Measurements from ENCODE around the gene TATDN3. TPM values are rescaled to one million over a fixed set of nuclear protein-coding genes. Genes with fewer than 3 reads are reported as not detected.
"Not testable (repeated sequence)": the region's sequence is repeated elsewhere in the genome, so short reads cannot be mapped to it uniquely, and the experiment has no call there.

Gene TATDN3
- total RNA-seq, 2 experiments from 2014 or later = 15.1 to 16.5 TPM

DNA sequence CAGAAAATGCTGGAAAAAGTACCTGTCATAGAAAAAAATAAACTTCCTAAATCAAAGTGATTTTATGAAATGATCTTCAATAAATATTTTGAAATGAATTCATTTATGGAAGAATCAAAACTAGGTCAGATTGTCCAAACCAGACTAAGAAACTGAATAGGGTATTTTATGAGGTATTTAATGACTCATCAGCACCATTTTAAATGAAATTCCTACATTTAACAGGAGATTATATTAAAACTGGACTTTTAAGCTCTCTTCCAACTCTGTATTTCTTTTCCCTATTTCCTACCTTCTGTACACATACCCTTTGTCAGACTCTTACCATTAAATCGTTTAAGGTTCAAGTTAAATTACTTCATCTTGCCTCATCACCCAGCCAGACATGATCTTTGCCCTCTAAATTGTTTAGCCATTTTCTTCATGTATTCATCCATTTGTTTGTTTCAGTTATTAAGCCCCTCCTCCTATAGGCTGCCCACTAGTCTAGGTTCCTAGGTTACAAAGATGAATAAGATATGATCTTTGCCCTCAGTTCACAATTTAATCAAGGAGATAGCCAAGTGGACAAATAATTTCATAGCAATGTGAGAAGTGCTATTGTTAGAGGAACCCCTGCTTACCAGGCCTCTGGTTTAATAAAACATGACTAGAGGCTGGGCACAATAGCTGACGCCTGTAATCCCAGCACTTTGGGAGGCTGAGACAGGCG lies 25.0 kb downstream of the TATDN3 start:
- POLR2A ChIA-PET = no interaction called here

DNA sequence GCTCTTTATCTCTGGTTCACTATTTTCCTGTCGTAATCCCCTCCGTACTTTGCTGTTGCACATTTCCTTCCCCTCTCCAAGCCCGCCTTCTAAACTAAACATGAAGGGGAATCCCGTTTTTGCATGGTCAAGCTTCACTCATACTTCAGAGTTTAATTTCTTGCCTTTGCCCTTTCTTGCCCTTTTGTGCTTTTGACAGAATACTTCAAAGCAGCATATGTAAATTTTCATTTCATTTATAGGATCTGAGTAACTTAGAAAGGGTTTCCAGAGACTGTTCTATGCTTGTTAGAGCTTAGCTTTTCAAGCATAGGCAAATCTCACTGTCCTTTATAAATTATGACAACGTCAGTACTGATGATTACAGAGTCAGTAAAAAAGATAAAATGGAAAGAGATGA lies 28.0 kb downstream of the TATDN3 start:
- CTCF ChIA-PET = no interaction called here
- POLR2A ChIA-PET = no interaction called here

More for the DNA sequence above, 25.0 kb downstream of the TATDN3 start:
- CTCF ChIA-PET = interaction anchor here (0.9 kb wide), 1 partner anchor 45 kb away, joined by 4 read pairs; no protein-coding TSS in a partner anchor

DNA sequence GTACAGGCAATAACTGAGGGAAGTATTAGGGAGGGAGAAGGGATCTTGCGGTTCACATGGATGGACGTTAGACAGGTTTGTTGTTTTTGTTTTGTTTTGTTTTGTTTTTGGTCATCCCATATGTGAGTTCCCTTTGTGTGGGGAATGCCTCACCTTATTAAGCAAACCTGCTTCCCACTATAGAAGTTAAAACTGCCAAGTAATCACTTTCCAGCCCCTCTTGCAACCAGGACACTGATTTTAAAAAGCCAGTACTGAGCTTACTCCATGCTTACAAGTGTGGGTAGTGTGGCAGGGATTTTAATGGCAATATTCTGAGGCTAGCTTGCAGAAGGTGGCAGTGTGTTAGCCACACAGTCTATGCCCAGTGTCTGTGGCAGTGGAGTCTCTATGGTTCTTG lies 29.3 kb downstream of the TATDN3 start:
- ChIA-PET POLR2A (no interaction called here), CTCF (no interaction called here)

DNA sequence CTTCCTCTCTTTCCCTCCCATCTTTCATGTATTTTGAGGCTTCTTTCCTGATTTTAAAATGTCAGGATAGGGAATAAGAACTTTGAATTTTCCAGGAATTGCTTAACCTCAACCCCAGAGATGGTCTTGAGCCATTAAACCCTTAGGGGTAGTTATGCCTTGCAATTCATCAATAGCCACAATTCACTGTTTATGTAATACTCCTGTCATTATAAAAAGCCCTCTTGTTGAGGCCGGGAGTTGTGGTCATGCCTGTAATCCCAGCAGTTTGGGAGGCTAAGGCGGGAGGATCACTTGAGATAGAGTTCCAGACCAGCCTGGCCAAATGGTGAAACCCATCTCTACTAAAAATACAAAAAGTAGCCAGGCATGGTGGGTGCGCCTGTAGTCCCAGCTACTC lies 31.3 kb downstream of the TATDN3 start:
- ChIA-PET POLR2A (no interaction called here), CTCF (no interaction called here)

DNA sequence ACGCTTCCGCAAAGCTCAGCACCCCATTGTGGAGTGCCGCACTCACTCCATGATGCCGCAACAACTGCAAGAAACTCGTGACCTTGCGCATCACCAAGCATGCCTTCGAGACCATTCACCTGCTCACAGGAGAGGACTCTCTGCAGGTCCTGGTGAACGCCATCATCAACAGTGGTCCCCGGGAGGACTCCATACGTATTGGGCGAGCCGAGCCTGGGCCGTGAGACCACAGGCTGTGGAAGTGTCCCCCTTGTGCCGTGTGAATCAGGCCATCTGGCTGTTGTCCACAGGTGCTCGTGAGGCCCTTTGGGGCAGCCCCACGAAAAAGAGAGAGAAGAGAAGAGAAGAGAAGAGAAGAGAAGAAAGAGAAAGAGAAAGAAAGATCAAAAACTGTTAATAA lies 32.5 kb downstream of the TATDN3 start:
- POLR2A ChIA-PET = no interaction called here
- CTCF ChIA-PET = no interaction called here

DNA sequence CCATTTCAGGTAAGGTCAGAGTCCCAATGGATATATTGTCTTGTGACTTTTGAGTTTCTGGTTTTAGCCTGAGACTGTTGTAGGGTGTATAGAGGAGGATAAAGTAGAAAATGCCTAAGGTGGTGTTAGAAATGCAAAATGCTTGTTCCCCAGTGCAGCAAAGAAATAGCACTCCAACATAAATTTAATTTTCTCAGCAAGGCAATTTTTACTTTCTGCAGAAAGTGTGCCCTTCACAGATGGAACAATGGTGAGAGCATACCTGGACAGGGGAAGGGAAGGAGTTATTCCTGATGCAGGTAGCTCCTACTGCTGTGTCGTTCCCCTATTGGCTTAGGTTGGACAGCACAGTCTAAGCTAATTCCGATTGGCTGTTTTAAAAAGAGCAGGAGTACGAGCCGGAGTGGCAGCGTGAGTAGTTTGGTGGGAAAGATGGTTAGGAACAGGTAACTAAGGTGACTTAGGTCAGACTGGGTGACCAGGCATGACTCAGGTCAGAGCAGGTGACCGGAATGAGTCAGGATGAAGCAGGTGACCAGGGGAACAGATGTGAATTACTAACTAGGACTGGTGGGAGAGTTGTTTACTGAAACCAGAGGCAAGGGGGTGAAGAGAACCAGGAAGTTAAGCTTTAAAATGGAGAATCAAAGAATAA lies 34.2 kb downstream of the TATDN3 start:
- ChIA-PET POLR2A (no interaction called here), CTCF (no interaction called here)

DNA sequence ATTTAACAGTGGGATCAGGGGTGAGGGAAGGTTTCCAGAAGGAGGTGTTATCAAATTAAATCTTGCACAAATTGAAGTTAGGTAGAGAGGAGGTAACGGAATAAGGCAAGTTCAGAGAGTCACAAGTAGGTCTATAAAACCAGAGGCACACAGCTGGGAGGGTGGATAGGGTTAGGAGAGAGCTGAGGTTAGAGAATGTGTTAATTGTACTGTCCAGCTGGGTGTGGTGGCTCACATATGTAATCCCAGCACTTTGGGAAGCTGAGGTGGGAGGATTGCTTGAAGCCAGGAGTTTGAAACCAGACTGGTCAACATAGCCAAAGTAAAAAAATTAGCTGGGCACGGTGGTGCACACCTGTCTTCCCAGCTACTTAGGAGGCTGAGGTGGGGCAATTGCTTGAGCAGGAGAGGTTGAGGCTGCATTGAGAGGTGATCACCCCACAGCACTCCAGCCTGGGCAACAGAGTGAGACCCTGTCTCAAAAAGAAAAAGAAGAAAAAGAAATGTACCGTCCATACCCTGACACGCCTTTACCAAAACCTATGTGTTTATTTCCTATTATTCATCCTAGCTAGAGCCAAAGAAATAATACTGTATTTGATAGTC lies 35.6 kb downstream of the TATDN3 start:
- ChIA-PET CTCF (interaction anchor here (0.9 kb wide), 1 partner anchor 59 kb away, joined by 3 read pairs; no protein-coding TSS in a partner anchor), POLR2A (interaction anchor here (0.5 kb wide), 1 partner anchor 14 kb away, joined by 5 read pairs; no protein-coding TSS in a partner anchor)

DNA sequence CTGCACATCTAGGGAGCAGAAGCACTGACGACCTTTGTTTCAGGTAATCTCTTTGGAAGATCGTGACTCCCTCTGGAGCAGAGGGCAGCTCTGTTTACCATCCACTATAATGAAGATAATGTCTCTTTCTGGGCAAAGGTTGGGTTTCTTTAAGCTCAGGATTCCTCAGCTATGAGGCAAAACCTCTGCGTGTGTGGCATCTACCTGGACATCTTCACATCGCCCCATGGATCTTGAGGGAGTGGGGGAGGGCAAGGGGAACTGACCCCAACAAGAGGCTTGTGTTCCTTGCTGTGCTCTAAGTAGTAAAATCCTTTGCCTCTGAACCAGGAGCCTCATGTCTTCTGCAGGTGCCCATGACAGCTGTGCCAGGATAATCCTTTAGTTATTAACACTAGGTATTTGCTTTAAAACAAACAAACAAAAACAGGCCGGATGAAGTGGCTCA lies 36.2 kb downstream of the TATDN3 start:
- ChIA-PET CTCF (interaction anchor here (0.9 kb wide), 1 partner anchor 58 kb away, joined by 3 read pairs; no protein-coding TSS in a partner anchor), POLR2A (interaction anchor here (0.5 kb wide), 1 partner anchor 13 kb away, joined by 5 read pairs; no protein-coding TSS in a partner anchor)

DNA sequence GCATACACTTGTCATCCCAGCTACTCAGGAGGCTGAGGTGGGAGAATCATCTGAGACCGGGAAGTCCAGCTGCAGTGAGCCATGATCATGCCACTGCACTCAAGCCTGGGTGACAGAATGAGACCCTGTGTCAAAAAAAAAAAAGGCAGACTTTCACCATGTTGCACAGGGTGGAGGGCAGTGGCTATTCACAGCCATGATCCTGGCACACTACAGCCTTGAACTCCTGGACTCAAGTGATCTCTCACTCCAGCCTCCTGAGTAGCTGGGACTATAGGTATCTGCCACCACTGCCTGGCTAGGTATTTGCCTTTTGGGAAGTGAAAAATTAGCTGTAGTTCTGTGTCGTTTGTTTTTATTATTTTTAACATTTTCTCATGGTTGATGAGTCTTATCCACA lies 36.7 kb downstream of the TATDN3 start:
- ChIA-PET CTCF (no interaction called here), POLR2A (no interaction called here)

DNA sequence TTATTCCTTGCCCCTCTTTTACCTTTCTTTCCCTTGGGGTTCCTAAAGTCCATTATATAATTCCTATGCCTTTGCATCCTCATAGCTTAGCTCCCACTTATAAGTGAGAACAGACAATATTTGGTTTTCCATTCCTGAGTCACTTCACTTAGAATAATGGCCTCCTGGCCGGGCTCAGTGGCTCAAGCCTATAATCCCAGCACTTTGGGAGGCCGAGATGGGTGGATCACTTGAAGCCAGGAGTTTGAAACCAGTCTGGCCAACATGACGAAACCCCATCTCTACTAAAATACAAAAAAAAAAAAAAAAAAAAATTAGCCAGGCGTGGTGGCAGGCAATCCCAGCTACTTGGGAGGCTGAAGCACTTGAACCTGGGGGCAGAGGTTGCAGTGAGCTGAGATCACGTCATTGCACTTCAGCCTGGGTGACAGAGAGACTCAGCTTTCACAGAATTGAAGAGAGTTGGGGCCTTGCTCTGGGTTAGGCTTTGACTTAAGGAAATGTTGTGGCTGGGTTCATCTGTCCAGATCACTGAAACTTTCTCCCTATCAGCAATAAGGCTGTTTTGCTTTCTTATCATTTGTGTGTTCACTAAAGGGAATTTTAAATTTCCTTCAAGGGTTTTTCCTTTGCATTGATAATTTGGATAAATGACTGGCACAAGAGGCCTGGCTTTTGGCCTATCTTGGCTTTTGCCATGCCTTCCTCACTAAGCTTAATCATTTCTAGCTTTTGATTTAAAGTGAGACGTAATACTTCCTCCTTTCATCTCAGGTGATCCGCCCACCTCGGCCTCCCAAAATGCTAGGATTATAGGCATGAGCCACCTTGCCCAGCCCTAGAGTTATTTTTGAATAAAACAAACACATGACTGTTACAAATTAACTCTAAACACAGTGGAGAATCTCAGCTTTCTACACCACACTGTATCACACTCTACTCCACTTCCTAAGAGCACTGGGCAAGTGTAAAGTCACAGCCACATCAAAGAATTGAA lies 41.8 kb downstream of the TATDN3 start:
- POLR2A ChIA-PET, CTCF ChIA-PET: not testable (repeated sequence)

DNA sequence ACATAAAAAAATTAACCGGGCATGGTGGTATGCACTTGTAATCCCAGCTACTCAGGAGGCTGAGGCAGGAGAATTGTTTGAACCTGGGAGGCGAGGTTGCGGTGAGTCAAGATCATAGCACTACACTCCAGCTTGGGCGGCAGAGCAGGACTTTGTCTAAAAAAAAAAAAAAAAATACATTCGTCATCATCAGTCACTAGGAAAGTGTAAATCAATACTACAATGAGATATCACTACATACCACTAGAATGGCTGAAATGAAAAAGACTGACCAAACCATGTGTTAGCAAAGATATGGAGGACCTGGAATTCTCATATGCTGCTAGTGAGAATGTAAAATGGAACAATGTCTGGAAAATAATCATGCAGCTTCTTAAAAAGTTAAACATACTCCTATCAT lies 46.5 kb downstream of the TATDN3 start:
- POLR2A ChIA-PET = no interaction called here
- CTCF ChIA-PET = no interaction called here

DNA sequence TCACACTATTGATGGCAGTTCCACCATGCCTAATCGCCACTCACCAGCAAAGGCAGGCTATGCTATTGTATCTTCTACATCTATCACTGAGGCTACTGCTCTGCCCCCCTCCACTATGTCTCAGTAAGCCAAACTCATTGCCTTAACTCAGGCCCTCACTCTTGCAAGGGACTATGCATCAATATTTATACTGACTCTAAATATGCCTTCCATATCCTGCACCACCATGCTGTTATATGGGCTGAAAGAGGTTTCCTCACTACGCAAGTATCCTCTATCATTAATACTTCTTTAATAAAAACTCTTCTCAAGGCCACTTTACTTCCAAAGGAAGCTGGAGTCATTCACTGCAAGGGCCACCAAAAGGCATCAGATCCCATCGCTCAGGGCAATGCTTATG lies 52.8 kb downstream of the TATDN3 start:
- POLR2A ChIA-PET, CTCF ChIA-PET: not testable (repeated sequence)

DNA sequence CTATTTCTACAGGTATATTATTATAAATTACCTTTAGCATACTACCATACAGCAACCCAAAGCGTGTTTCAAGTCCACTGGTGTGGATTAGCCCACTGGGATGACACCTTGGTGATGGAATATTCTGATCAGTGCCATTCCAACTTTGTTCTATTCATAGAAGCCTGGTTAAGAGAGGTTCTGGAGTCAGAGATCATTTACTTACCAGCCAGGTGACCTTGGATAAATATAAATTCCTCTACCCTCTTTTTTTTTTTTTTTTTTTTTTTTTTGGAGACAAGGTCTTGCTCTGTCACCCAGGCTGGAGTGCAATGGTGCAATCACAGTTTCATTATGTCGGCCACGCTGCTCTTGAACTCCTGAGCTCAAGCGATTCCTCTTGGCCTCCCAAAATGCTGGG lies 55.9 kb downstream of the TATDN3 start, which contains the start of gene SPATA45:
SPATA45 (minus strand) TSS at position 101 of the 400 bp plus-strand sequence. CDS start 11,500 bp downstream, outside the sequence.
- POLR2A ChIA-PET = no interaction called here
- CTCF ChIA-PET = no interaction called here

DNA sequence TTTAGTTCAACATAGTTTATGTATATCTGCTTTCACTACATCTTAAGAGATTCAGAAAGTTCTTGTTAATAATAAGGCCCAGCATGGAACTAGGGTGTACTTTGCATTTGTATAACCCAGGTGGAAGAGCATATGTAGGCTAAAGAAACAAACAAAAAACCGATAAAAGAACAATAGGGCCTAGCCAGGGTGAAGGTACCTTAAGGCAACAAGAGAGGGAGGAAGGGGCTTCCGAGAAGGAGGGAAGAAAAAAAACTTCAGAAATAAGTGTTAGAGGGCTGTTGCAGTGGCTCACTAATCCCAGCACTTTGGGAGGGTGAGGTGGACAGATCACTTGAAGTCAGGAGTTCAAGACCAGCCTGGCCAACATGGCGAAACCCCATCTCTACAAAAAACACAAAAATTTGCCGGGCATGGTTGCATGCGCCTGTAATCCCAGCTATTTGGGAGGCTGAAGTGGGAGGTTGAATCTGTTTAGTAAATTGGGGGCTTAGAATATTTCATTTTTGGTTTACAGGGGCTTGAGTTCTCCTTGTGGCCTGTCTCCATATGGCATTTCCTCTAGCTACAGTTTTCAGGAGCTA lies 60.5 kb downstream of the TATDN3 start:
- POLR2A ChIA-PET = no interaction called here
- CTCF ChIA-PET = no interaction called here

DNA sequence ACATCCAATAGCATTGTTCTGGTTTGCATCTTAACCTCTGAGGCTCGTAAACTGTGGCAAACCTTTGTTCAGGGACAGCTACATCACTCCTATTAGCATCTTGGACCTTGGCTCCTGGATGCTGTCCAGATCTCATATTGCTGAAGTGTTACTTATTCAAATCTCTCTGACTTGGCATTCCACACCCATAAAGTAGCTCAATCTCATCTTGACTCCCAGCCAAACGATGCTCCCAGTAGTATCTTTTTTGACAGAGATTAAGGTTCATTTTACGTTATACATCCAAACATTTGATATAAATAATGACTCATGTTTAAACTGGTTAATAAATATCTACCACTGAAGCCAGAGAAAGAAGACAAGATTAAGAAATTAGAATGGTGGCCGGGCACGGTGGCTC lies 62.0 kb downstream of the TATDN3 start:
- POLR2A ChIA-PET = no interaction called here

DNA sequence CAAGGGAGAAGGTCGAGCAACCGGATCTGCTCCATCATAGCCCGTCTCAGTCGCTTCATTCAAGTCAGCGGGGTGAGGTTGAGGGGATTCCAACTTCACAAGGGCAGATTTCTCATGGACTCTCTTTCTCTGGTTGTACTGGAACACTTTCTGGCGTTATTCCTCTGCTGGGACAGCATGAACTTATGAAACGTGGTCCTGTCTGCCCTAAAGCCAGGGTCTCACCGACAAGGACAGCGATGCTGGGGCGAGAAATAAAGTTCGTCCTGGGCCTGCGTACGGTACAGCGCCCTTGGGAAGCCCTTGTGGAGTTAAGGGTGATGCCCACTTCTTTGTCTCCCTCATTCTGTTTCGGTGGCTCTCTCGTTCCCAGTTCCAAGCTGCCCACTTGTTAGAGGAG lies 65.1 kb downstream of the TATDN3 start:
- ChIA-PET CTCF (interaction anchor here (0.9 kb wide), 1 partner anchor 380 kb away, joined by 3 read pairs; no protein-coding TSS in a partner anchor), POLR2A (interaction anchor here (0.5 to 0.7 kb wide), 3 partner anchors 126 to 1277 kb away, joined by 3 to 6 read pairs (median 5); no protein-coding TSS in a partner anchor)

More for the DNA sequence above, 62.0 kb downstream of the TATDN3 start:
- CTCF ChIA-PET = no interaction called here

DNA sequence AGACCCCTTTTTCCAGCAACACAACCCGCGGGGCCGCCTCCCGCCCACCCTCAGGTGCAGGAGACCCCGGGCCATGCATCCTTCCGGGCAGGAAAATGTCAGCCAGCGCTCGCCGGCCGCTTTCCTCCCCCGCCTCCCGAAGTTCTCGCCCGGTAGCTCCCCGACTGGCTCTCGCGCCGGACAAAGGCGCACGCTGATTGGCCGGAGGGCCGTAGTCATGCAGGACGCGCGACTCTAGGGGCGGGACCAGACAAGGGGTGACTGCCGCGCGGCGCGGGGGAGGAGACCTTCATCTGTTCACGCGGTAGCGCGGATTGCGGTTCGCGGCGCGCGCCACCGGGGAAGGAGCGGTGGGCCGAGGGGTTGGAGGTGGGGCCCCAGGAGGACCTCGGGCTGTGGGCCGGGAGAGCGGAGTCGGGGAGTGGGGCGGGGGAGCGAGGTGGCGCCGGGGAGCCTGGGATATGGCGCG lies 66.3 kb downstream of the TATDN3 start, which contains the start of gene FLVCR1:
FLVCR1 (plus strand) TSS at position 284 of the 469 bp plus-strand sequence; CDS start at position 462, 178 bp downstream.
- ChIA-PET CTCF (no interaction called here), POLR2A (interaction anchor here (0.7 to 1.4 kb wide), 4 partner anchors 9 to 250 kb away, joined by 3 to 5 read pairs (median 4); partner anchors contain the start of genes ATF3, NSL1 and TATDN3)

DNA sequence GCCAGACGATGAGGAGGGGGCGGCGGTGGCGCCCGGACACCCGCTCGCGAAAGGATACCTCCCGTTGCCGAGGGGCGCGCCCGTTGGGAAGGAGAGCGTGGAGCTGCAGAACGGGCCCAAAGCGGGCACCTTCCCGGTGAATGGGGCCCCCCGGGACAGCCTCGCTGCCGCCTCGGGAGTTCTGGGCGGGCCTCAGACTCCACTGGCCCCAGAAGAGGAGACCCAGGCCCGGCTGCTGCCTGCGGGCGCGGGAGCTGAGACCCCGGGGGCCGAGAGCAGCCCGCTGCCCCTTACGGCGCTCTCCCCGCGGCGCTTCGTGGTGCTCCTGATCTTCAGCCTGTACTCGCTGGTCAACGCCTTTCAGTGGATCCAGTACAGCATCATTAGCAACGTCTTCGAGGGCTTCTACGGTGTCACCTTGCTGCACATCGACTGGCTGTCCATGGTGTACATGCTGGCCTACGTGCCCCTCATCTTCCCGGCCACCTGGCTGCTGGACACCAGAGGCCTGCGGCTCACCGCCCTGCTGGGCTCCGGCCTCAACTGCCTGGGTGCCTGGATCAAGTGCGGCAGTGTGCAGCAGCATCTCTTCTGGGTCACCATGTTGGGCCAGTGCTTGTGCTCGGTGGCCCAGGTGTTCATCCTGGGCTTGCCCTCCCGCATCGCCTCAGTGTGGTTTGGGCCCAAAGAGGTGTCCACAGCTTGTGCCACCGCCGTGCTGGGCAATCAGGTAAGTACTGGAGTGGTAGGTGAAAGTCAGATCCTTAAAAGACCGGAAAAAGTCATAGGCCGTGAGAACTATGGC lies 67.0 kb downstream of the TATDN3 start:
- POLR2A ChIA-PET = interaction anchor here (0.7 to 1.4 kb wide), 2 partner anchors 10 to 67 kb away, joined by 3 to 5 read pairs; partner anchors contain the start of genes NSL1 and TATDN3
- CTCF ChIA-PET = no interaction called here

Data from activated CD8-positive, alpha-beta memory T cell treated with anti-CD3 and anti-CD28 coated beads for 36 hours (primary cell).